K562 (cell line): ENCODE data around the gene METRN. TPM values are rescaled to one million over a fixed set of nuclear protein-coding genes. Genes with fewer than 3 reads are reported as not detected.
A peak's percentile ranks its signal among the peaks of the same experiment; 100 is the strongest.

Experiments
- BACH1 ChIP-seq: fragments of 200-800 bp; sonication (Bioruptor generic); IDR thresholded peaks from 2 replicates; pipeline ENCODE4 v1.6.1; 2016; ENCODE audit warnings: missing genetic modification characterization, missing compliant biosample characterization
- BCLAF1 ChIP-seq, 2 experiments: fragments of 450-650 bp in 1 of 2; IDR thresholded peaks; 2 replicates each; pipeline ENCODE4 v1.6.1; 2011 to 2017; ENCODE audit warnings: low read depth in 2 of 2, antibody characterized with exemption in 1 of 2, borderline replicate concordance in 1 of 2, low read length in 1 of 2, mild to moderate bottlenecking in 1 of 2, mixed read lengths in 1 of 2; ENCODE audit not compliant: control insufficient read depth in 1 of 2
- CHD1 ChIP-seq: fragments of 200-600 bp; sonication (generic); IDR thresholded peaks from one replicate; pipeline ENCODE4 v1.6.1; 2012; ENCODE audit warnings: mild to moderate bottlenecking, moderate library complexity, low read length, inconsistent platforms
- FIP1L1 ChIP-seq: fragments of 200-400 bp; formaldehyde crosslinking; IDR thresholded peaks from 2 replicates; pipeline ENCODE4 v1.6.1; 2018; ENCODE audit warnings: mild to moderate bottlenecking, low read depth, low read length; ENCODE audit not compliant: poor library complexity, severe bottlenecking
- MIER1 ChIP-seq: fragments of 450-650 bp; IDR thresholded peaks from 2 replicates; pipeline ENCODE4 v1.6.1; 2016; ENCODE audit warnings: antibody characterized with exemption, mild to moderate bottlenecking, low read depth
- MXI1 ChIP-seq: IDR thresholded peaks from 2 replicates; pipeline ENCODE4 v1.6.1; 2011; ENCODE audit warnings: low read depth, mild to moderate bottlenecking, improper control_type of control experiment, low read length
- POLR2G ChIP-seq: fragments of 200-400 bp; formaldehyde crosslinking; IDR thresholded peaks from 2 replicates; pipeline ENCODE4 v1.6.1; 2017; ENCODE audit warnings: low read depth, mild to moderate bottlenecking, antibody characterized with exemption, low read length, moderate library complexity
- PYGO2 ChIP-seq: fragments of 450-650 bp; IDR thresholded peaks from 2 replicates; pipeline ENCODE4 v1.6.1; 2016; ENCODE audit warnings: mild to moderate bottlenecking, missing genetic modification characterization, moderate library complexity, missing compliant biosample characterization
- RBM25 ChIP-seq: fragments of 200-400 bp; formaldehyde crosslinking; IDR thresholded peaks from 2 replicates; pipeline ENCODE4 v1.6.1; 2018; ENCODE audit warnings: low read length, low read depth, moderate library complexity; ENCODE audit not compliant: severe bottlenecking
- SP2 ChIP-seq: IDR thresholded peaks from 2 replicates; pipeline ENCODE4 v1.6.1; 2011; ENCODE audit warnings: mild to moderate bottlenecking, low read depth, low read length, moderate library complexity; ENCODE audit not compliant: poor library complexity, severe bottlenecking; ENCODE audit errors: extremely low read depth
- TARDBP ChIP-seq: fragments of 450-650 bp; IDR thresholded peaks from 2 replicates; pipeline ENCODE4 v1.6.1; 2016
- TFAM ChIP-seq: fragments of 250-450 bp; sonication (Bioruptor Pico); conservative IDR thresholded peaks from 2 replicates; pipeline ENCODE4 v1.5.0; 2021; ENCODE audit warnings: mild to moderate bottlenecking, moderate library complexity
- THAP7 ChIP-seq: fragments of 250-450 bp; sonication (Bioruptor Pico); IDR thresholded peaks from 2 replicates; pipeline ENCODE4 v1.5.0; 2021
- ZBTB11 ChIP-seq, 3 experiments: fragments of 200-800 bp in 1 of 3; fragments of 250-450 bp in 1 of 3; fragments of 450-650 bp in 1 of 3; sonication (Bioruptor Pico) in 1 of 3; sonication (Bioruptor generic) in 1 of 3; formaldehyde crosslinking in 1 of 3; IDR thresholded peaks; 2 replicates each; pipeline versions ENCODE4 v1.6.1 to v1.8.0; 2016 to 2022; ENCODE audit warnings: mild to moderate bottlenecking in 2 of 3, missing genetic modification characterization in 2 of 3, missing compliant biosample characterization in 1 of 3, moderate library complexity in 1 of 3
- ZNF217 ChIP-seq: sonication (generic); formaldehyde crosslinking; IDR thresholded peaks from 2 replicates; pipeline ENCODE4 v1.8.0; 2022; ENCODE audit warnings: mild to moderate bottlenecking, missing genetic modification reagents
- ZNF24 ChIP-seq: fragments of 450-650 bp; IDR thresholded peaks from 2 replicates; pipeline ENCODE4 v1.6.1; 2016
- ZNF277 ChIP-seq: fragments of 250-450 bp; sonication (Bioruptor Pico); IDR thresholded peaks from 2 replicates; pipeline ENCODE4 v1.8.0; 2022; ENCODE audit warnings: inconsistent platforms, mild to moderate bottlenecking, moderate library complexity, borderline replicate concordance
- ZNF507 ChIP-seq: conservative IDR thresholded peaks from 2 replicates; pipeline ENCODE4 v1.6.1; 2017; ENCODE audit warnings: missing genetic modification characterization, missing compliant biosample characterization
- polyA plus RNA-seq, 8 experiments: library from polyadenylated mRNA; depleted of rRNA in 4 of 8; stranded (reverse) in 5 of 8; unstranded in 3 of 8; fragments of >200 nt; fragmentation: Nextera tagmentation in 2 of 8; fragmentation: Illumina TruSeq in 1 of 8; extraction: Ambion mirVana in 2 of 8; extraction: Trizol in 1 of 8; gene quantifications; 2 replicates each; pipeline versions ENCODE4 v1.2.1 to v1.2.3, GENCODE V29; 2011 to 2014; ENCODE audit warnings: inconsistent platforms in 1 of 8, missing spikeins in 1 of 8
- total RNA-seq, 7 experiments: library from RNA; depleted of rRNA in 6 of 7; stranded (reverse); fragments of >200 nt in 6 of 7; fragmentation: Illumina TruSeq in 2 of 7; extraction: Trizol in 2 of 7; gene quantifications; 2 replicates each; pipeline versions ENCODE4 v1.2.1 to v1.2.3, GENCODE V29; 2011 to 2021; ENCODE audit warnings: low replicate concordance in 1 of 7

The METRN gene
- total and polyA plus RNA-seq, 9 of the 15 experiments (the other 6 are each of a cell fraction or from before 2014, with no cell fraction given) = 0.20 to 89.8 (median 15.4) TPM

- TF ChIP-seq BCLAF1 (IDR thresholded peaks at IDR 0.05; ENCODE audit: borderline replicate concordance in 1 of 2, control insufficient read depth in 1 of 2, low read depth in 2 of 2, low read length in 1 of 2) = no peak
- no peak for TF ChIP-seq ZNF217 (CRISPR knock-in tag)
- TF ChIP-seq TARDBP = no peak
- no peak for TF ChIP-seq MIER1
- no peak for TF ChIP-seq ZBTB11 (CRISPR knock-in tag; IDR thresholded peaks at IDR 0.05)
- no peak for TF ChIP-seq MXI1
- TF ChIP-seq PYGO2 (tag) = no peak
- no peak for TF ChIP-seq TFAM (CRISPR knock-in tag)
- TF ChIP-seq ZNF277 (CRISPR knock-in tag) = no peak
- peak; percentile 0 for TF ChIP-seq FIP1L1
- TF ChIP-seq ZNF24 = no peak
- no peak for TF ChIP-seq BACH1 (tag)
- no peak for TF ChIP-seq CHD1
- peak; percentile 36; the same call in 1 of the 2 replicates for TF ChIP-seq POLR2G
- TF ChIP-seq SP2 = no peak
- no peak for TF ChIP-seq THAP7 (CRISPR knock-in tag)
- TF ChIP-seq RBM25 = no peak
- TF ChIP-seq ZNF507 = no peak
These were observed 16.0 kb downstream of the METRN start (continued) for GRCh38 chr16:730666-731509.
